Hematopoietic multipotent progenitor cell treated with erythropoietin and hydrocortisone succinate and interleukin-3 and kit ligand, for 17 days (in vitro differentiated cells): ENCODE measurements around the gene FBXL14.
A peak's percentile ranks its signal among the peaks of the same experiment; 100 is the strongest.

ENCODE experiments used
- DNase-seq: peaks from one replicate; pipeline ENCODE4 v3.0.0-alpha.2; 2015; ENCODE audit warnings: low spot score

The FBXL14 gene

DNA sequence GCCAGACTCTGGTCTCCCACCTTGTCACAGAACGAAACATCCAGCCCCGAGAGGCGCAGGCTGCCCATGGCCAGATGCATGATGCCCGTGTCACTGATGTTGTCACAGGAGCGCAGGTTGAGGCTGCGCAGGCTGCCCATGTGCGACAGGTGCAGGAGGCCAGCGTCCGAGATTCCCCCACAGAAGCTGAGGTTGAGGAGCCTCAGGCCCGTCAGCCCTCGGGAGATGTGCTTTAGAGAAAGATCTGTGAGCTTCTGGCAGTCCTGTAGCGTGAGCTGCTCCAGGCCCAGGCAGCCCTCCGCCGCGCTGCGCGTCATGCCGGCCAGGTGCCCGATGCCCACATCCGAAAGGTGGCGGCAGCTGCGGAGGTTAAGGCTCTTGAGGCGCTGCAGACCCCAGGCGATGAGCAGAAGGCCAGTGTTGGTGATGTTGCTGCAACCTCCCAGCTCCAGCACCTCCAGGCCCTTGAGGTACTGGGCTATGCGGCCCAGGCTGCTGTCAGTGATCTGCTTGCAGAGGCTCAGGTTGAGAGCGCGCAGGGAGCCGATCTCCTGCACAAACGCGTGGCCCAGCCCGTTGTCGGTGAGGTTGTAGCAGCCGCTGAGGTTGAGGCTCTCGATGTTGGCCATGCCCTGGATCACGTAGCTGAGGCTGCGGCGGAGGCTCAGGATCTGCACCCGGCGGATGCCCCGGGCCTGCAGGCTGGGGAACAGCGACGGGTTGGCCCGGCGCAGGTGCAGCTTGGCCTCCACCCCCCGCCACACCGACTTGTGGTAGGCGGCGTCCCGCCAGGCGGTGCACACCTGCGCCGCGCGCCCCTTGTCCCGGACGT is 991 bp downstream of the FBXL14 start:
- no peak for DNase-seq

DNA sequence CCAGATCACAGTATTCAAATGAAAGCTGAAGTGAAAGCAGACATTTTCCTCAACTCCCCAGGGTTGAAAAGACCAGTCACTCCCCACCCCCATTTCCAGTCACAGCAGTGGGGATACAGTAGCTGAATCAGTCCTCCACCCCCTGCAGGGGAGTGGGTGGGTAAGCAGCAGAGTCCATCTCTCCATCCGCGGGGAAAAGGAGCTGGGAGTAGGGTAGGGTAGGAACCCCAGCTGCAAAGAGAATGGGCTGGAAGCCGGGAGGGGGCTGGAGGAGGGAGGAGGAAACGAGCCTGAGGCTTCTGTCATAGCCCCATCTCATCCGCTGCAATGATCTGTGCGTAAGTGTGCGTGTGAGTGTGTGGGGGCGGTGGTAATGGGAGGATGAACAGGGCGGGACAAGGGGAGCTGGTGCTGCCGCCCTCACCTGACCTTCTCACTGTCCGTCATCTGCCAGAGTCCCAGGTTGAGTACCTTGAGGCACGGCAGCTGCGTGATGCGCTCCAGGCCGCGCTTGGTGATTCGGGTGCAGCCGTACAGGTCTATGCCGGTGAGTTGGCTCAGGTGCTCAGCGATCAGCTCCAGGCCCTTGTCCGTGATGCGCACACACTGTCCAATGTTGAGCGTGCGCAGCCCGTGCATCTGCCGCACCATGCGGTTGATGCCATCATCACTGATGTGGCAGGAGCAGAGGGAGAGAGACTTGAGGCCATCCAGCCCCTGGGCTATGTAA is 1.8 kb downstream of the FBXL14 start:
- no peak for DNase-seq

DNA sequence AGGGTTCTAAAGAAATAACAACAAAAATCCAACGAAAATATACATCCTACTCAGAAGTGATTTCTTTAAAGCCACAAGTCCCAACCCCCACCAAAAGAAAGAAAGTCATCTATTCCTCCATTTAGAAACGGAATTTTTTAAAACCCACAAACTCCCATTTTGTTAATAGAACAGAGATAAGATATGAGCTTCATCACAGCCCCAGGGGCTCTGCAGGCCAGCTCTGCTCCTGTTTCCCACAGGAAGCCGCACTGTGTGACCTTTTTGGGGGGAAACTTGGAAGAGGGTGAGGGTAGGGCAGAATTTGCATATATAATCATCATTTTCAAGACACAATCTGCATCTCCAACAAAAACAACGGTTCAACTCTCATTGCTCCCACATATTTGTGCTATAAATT is 2.8 kb downstream of the FBXL14 start:
- no peak for DNase-seq

DNA sequence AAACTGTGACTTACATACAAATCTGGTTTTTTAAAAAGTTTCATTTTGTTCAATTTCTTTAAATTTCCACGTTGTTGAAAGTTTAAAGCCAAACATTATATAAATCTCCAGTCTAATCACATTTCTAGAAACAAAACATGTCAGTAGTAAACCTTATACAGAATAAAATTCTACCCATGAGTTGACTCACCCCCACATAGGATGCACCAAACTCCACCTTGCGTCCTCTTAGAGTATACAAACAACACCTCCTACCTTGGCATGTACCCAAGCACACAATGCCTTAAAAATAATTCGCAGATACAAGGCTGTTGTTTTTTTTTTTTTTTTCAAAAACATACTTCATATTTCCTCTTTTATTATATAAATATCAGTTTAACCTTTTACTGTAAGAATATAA is 3.3 kb downstream of the FBXL14 start:
- no peak for DNase-seq

DNA sequence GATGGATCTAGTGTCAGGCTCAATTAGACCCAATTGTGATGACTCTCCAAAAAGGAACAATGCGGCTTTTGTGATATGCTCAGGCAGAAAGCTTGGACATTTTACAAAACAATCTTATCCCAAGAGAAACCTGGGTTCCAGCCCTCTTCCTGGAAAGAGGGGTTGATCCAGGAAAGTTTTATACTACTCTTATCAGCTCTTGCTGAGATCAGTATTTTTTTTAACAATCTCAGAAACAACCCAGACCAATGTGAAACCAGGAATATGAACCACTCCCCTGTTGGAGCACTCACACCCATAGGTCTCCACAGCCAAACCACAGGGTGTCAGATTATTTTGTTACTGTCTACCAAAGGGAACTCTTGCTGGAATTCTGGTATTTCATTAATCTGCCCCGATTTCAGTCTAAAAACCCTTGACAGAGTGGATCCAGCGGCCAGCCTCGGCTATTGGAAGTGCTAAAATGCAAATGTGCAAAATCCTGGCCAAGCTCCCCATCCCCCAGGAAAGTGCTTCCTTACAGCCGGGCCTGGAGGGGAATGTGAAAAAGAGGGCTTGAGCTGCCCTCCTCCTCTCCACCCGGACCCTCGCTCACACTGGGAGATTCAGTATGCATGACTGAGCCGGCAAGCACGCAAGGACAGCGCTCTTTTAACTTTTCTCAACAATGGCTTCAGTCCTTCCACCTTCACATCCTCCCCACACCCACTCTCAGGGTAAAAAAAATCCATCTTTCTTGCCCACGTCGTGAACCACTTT is 4.0 kb downstream of the FBXL14 start:
- no peak for DNase-seq

DNA sequence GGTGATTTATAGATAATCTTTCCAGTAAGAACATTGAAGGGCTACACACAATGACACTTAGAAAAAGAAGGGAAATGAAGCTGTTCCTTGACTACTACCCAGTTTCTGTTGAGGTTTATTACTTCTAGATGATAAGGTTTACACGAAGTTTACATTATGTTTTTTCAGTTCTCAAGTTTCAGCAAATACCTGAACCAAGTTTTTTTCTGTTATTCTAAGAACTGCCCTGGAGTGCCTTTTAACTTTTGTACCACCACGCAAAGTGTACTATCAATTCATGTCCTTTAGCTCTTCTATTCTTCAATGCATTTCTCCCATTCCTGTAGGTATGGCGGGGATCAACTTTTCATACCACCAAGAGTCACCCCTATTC is 5.8 kb downstream of the FBXL14 start:
- no peak for DNase-seq

DNA sequence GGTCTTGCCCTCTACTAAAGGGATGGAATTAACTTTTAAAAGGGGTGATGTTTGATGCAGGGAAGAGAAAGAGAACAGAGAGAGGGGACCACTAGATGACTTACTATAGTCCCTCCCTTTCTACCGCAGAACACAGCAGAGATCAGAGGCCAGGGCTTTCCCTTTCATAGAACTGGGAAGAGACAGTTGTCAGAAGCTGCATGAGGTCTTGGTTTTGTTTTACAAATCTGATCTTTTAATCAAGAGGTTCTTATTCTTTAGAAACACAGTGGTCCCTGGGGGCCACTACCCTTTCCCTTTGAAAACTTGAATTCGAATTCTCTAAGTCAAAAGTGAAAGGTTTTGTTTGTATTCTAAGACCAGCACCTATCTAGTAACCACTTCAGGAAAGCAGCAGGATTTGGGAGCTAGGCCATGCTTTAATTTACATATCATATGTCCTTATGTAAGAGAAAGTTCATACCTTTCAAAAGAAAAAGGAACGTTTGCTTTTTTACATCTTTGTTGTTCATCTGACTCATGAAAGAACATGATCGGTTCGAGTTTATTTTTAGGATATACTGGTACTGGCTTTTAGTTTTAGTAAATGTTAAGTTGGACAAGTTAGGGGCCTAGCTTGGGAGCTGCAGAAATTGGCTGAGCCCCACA is 6.3 kb downstream of the FBXL14 start:
- no peak for DNase-seq

DNA sequence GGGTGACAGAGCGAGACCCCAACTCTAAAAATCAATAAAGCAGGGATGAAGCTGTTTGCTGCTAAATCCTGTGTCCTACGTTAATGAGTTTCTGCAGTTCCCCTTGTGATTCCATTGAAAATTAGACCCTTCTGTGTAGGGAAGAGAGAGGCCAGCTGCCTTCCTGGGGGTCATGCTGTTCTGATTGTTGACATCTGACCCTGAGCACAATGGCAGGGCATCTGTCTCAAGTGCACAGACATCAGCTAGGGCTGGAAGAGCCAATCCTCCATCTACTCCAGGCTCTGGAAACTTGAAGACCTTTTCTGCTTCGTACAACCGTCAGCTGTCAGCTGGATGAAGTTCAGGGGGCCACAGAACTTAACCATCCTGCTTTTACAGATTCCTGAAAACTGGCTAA is 10.1 kb downstream of the FBXL14 start:
- DNase-seq: no peak

DNA sequence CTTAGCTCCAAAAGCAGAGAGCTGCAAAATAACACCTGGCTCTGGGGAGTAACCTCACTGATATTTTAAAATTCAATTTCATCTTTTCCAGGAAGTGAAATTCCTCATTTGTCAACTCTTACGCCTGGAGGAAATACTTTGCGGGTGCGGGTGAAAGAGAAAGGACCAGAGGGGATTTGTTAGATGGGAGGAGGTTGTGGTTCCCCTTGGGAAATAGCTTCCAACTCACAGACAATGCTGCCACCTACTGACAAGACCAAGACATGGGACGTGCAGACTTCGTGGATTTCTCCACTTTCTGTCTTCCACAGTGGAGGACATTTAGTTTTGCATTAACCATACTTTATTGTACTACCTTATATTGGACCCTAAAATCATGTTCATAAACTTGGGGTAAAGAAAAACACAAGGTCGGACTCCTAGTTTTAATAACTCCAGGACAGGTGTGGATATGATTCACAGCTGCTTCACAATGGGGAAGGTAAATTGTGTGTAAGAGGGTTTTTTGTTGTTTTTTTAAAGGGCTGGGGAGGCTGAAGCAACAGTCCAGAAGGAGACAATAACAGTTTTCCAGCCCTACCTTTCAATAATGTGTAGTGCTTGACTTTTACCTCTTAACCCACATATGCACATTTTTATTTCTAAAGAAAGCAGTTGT is 10.8 kb downstream of the FBXL14 start:
- peak; percentile 75 for DNase-seq

DNA sequence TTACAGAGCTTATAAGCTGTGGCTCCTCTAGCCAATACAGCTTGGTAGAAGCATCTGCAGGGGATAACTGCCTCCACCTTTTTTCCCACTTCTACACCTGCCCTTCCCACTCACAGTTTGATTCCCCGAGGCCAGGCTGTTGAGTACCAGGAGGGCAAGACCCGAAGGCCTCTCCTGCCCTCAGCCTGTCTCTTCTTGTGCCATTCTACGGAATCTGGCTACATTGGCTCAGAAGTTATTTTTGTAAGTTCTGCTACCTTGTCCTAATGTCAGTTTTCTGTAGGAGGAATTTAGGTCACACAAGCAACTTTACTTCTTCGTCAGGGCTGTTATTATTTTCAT is 11.7 kb downstream of the FBXL14 start:
- DNase-seq: no peak

DNA sequence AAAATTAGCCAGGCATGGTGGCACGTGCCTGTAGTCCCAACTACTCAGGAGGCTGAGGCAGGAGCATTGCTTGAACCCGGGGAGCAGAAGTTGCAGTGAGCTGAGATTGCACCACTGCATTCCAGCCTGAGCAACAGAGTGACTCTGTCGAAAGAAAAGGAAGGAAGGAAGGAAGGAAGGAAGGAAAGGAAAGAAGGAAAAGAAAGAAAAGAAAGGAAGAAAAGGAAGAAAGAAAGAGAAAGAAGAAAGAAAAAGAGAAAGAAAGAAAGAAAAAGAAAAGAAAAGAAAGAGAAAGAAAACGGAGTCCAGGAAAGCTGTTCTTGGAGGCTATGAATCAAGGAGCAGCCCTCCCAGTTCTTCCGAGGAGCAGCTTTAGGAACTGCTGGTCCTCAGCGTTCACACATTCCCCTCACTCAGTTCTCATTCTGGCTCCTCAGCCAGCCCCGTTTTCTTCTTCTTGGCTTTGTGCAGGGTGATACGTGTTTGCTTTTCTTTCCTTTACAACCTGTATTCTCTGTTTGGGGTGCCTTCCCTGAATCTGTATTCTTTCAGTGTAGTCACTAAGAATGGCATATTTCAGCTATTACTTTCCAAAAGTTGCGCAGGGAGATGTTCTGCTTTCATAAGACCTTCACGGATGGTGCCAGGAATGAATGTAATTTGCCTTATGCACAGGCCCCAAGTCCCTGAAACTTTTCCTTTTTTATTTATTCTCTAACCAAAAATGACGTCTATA is 12.2 kb downstream of the FBXL14 start:
- DNase-seq: no peak

DNA sequence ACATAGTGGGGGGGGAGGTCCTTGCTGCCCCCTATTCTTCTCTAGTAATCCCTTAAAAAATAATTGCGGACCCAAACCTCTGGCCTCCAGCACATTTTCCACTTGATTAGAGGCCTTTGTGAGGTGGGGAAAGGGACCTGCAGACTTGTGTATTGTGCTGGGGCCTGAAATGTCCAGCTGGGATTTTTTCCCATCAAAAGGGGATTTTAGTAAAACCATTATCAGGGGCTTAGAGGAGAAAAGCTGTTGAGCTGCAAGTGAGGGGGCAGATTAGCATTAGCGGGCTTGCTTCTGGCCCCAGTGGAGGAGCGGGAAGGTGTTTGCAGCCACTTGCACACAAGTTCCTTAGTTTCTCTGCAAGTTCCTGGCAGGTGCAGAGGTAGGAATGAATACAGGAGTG is 13.9 kb downstream of the FBXL14 start:
- DNase-seq: no peak

DNA sequence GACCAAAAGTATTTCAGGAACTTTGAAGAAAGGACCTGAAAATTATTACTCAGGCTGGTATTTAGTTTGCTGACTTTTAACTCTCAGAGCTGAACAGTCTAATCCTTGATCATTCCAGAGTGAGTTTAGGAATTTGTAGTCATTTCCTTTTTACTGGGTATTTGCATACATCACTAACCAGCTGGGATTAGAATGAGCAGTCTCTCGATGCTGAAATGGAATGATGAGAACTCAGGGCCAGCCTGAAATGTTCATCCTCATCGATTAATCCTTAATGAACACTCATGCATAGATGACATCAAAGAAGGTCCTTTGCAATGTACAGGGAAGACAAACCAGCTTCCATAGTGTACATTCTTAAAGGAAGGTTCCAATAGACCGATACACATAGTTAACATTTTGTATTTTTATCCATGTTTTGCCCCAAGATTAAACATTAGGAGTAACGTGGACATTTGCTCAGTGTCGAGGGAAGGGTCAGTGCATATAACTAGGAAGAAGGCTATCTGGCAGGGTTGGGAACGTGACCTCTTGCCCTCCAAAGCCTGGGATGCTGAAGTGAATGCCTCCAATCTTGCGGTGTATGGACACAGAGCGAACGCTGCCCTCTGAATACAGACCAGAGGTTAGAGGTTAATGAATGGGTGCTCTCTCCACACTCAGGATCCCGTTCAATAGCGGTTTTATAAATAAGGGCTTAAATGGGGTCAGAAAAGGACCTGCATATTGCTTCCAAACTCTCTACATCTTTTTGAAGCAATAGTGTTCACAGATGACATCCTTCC is 14.5 kb downstream of the FBXL14 start:
- no peak for DNase-seq

DNA sequence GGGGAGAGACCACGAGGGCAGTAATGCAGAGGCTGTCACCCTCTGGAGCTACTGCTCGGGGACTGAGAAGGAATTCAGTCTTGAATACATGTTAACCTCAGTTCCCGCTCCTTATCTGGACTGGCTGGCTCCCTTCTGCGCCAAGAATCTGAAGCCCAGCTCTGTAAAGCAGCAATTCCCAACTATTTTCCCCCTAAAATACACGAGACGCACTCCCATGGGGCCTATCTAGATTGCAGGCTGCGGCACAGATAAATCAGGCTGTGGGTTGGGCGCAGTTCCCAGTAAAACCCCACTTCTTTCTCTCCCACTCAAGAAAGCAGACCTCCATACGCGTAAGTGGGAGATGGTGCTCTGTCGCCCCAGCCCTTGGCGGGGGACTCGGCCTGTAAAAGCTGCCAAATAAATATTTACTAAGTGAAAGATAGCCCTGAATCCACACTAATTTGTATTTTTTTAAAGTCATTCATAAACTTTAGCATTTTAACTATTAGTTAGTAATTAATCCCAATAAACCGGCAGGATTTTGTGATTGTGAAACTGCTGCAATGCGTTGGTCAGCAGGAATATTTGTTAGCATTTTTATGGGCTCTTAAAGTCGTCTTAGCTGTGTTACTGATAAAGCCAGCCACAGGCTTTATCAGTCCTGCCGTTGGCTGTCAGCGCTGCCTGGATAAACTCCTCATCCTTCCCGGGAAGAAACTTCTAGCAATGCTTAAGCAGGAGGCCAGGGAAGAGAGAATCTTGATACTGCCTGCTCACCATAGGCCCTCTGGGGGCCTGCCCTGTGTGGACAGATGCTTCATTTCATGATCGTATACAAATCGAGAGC is 17.8 kb downstream of the FBXL14 start:
- no peak for DNase-seq

DNA sequence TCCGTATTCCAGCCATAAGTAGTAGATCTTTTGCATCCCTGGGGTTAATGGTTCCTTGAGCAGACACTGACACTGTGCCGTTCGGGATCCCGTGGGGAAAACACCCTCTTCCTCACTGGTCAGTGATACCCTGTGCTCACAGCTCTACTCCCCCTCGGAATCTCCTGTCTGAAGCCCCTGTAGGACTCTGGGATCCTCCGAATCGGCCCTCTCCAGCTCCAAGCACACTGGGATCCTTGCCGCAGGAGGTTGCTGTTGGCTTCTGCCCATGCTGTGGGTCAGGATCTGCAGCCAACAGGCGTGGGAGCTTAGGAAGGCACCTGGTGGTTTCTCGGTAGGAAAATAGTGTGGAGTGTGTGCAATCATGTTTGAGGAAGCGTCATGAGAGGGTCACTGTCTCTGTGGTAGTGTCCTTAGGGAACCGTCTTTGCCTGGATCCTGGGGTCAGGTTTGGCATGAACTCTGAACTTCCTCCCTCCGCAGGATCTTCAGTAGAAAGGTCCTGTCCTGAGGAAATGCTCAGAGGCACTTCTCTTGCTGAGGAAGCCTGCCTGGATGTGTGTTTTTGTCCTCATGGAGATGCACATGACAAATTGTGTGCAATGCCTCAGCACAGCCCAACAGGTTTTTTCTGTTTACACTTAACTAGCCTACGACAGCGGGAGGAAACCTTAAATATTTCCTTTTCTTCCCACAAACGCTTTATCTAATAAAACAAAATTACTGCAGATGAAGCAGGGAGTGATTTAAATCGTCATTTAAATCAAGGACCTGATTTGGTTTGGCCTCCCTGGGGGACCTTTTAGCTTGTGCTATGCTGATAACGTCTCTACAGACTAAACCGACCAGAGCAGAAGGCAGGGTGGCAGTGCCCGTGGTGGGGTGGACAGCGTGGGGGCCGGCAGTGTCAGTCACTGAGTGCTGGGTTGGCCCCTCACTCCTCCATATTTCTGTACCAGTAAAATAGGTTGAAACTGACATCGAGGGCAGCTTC is 18.7 kb downstream of the FBXL14 start:
- DNase-seq: no peak

DNA sequence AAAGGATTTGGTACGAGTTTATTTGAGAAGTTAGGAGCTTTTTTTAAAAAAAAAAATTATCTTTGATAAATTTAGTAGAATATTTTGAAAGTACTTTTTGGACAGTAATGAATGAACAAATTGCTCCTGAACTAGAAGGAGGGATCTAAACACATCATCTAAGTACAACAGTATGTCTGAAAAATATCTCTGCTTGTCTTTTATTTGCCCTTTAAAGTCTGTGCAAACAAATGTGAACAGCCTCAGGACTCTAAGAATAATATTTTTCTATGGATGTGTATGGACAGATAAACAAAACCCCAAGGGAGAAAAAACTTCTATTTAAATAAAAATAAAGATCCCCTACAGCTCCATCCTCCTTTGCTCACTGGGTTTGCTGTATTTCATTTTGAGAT is 19.5 kb downstream of the FBXL14 start:
- DNase-seq: no peak

DNA sequence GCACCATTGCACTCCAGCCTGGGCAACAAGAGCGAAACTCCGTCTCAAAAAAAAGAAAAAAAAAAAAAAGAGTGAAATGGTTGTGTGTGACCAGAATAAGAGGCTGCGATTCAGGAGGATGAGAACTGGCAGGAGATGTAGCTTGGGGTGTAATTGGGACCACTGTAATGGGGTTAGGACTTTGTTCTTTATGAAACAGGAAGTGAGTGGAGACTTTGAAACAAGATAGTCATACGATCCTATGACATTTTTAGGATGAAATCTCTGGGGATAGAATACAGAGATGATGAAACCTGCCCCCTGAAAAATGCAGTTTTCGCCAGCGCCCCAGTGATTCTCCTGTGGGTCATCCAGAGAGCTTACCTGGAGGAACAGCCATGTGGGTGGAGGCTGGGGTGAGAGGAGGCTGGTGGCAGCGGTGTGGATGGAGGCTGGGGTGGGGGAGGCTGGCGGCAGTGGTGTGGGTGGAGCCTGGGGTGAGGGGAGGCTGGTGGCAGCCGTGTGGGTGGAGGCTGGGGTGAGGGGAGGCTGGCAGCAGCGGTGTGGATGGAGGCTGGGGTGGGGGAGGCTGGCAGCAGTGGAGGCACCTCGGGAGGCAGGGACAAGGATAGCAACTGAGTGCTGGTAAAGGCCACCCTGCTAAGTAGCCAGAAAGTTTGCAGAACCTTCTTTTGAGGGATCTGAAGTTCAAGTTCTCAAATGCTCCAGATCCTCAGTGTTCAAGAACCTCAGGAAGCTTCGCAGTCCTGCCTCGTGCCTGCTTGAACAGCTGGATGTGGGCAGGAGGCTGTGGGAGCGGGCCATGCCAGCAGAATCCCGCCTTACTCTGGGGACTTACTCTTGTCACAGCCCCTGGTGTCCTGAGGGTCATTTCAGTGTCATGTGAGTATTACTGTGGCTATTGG is 20.2 kb downstream of the FBXL14 start:
- no peak for DNase-seq
